AG09319 (cell line): ENCODE measurements around the gene MITF.

Experiments
- DNase-seq: peaks from one replicate; pipeline ENCODE4 v3.0.0-alpha.2; 2010; ENCODE audit warnings: low read depth; ENCODE audit errors: extremely low read depth
- CTCF ChIP-seq: IDR thresholded peaks from 2 replicates; pipeline ENCODE4 v1.5.1; 2011; ENCODE audit warnings: low read depth, mild to moderate bottlenecking, inconsistent platforms, low read length, moderate library complexity

Gene MITF

DNA sequence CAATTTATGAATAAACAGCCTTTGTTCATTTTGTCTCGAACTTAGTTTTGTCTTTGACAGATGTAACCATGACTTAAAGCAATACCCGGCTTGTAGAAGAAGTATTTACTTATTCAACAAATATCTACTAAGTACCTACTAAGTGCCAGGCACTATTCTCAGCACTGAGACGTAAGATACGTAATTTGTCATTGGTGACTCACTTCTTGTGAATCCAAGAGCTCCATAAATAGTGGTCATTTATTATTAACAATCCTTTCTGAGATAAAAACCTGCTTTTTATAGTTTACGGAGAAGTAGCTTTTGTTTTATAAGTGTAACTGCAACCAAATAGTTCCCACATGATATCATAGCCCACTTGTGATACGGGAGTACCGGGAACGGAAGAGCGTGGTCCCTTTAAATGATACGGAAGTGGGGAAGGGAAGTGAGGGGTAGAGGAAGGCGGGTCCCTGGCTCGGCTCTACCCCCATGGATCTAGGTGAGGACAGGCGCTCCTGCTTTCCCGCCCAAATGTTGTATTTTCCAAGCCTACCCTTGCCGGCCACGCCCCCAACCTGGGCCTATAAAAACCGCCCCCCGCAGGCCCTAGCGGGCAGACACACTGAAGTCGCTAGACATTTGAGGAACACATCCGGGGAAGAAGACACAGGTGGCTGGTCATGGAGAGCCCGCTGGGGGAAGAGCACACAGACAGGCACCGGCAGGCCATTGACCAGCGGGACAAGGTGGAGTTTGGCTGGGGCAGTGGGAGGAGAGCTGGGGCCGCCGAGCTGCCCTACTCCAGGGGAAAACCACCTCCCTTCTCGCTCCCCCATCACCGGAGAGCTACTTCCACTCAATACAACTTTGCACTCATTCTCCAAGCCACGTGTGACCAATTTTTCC lies 260.1 kb downstream of the MITF start, which contains the start of gene SAMMSON:
Gene SAMMSON (plus strand): TSS at position 594 of the 888 bp plus-strand sequence.
- TF ChIP-seq CTCF, result no peak
- no peak for DNase-seq

DNA sequence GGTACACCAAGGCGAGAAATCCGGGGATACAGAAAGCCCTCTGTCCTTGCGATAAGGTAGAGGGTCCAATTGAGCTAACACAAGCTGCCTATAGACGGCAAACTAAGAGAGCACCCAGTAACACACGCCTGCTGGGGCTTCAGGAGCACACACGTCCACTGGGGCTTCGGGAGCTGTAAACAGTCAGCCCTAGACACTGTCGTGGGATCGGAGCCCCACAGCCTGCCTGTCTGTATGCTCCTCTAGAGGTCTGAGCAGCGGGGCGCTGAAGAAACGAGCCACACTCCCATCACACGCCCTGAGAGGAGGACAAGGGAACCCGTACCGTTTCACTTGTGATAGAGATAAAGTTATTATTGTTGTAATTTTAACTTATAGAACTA lies 260.8 kb downstream of the MITF start:
- no peak for TF ChIP-seq CTCF
- no peak for DNase-seq

DNA sequence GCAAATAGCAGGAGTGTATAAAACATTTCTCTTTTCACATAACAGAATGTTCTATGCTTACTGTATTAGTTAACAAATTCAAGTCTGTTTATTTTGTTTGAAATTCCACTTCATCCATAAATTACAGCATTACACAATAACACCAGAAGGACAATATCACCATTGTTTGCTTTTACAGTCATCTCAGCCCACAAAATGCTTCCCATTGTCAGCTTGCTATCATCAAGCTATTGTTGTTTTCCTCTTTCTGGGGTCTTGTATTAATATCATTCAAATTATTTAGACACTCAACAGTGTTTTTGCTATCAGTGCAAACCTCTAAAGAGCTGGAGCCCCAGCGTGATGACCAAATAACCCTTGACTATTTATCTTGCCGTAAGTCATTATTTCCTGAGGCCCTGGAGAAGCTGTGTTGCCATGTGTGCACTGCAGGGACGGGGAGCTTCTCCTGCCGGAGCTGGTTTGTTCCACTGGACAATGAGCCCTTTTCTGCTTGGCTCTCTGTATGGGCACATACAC lies 261.4 kb downstream of the MITF start:
- no peak for TF ChIP-seq CTCF
- no peak for DNase-seq

- no peak for TF ChIP-seq CTCF
- DNase-seq, result no peak
Measured at GRCh38 chr3:70003119-70003518, 263.9 kb downstream of the MITF start.

- TF ChIP-seq CTCF, result no peak
- no peak for DNase-seq
Measured at GRCh38 chr3:70006089-70006488, 266.8 kb downstream of the MITF start.

- no peak for TF ChIP-seq CTCF
- DNase-seq, result no peak
Measured at GRCh38 chr3:70010346-70010745, 271.1 kb downstream of the MITF start.

- no peak for DNase-seq
- TF ChIP-seq CTCF, result no peak
Measured at GRCh38 chr3:70011582-70011981, 272.3 kb downstream of the MITF start.
